Inflammatory macrophage (primary cell): ENCODE measurements around the gene KLF16.

Source experiments
- DNase-seq, 2 donors: peaks; one replicate each; pipeline ENCODE4 v3.0.0-alpha.2; 2020 to 2022

KLF16 gene

GRCh38 chr19:1866693-1867348, 3.4 kb upstream of the KLF16 start:
- no peak for DNase-seq

DNA sequence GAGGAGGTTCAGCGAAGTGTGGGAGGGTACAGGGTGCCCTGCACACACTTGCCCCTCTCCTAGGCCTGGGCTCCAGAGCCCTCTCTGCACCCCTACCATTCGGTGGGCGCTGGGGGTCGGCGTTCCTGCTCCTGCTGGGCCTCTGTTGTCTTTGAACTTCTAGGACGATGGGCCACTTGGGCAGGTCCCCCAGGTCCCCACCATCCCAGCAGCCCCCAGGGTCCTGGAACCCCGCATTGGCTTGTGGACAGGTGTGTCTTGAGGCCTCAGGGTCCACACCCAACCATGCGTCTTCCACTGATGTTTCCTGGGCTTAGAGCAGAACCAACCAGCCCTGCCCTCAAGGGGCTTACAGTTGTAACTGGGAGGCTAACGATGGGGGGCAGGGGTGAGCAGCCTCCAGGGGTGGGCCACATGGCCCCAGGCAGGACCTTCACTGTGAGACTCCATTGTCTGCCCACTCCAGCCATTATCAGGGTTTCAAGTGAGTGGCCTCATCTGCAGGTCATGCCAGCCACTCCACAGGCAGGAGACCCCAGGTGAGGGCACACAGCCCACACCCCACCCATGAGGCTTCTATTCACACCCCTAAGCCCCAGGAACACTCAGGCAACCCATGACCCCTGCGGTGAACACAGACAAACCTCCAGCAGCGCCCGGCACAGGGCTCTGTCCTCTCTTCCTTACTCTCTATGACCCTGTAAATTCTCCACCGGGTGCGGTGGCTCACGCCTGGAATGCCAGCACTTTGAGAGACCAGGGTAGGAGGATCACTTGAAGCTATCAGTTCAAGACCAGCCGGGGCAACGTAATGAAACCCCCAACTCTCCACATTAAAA, 2.0 kb upstream of the KLF16 start:
- no peak for DNase-seq

GRCh38 chr19:1864480-1865171, 1.2 kb upstream of the KLF16 start:
- DNase-seq: peak; percentile 71 to 78

DNA sequence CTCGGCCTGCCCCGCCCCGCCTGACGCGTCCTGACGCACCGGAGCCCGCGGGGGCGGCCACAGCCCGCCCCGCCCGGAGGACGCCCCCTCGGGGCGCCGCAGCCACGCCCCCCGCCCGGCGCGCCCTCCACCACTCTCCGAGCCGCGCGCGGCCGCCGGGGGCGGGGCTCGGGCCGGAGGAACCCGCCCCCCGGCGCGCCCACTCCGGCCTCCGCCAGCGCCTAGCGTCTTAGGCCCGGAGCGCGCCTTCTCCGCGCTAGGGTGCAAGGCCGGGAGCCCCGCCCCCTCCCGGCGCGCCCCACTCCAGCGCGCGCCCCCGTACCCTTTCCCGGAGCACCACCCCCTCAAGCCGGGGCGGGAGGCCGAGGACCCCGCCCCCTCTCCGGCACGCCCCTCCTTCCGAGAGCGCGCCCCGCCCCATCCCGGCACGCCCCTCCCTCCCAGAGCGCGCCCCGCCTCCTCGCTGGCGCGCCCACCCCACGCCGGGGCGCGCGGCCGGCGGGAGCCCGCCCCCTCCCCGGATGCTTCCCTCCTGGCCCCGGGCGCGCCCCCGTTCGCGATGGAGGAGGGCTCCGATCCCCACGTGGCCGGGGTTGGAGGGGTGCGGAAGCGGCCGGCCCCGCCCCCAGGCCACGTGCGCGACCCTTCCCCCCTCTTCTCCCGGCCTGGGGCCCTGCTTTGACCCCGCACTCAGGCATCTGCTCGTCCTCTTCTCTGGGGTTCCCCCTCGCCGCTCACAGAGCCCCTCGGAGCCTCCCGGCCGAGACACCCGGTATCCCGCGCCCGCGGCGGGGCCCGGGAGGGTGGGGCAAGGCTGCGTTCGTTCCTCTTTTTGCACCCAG, 480 bp upstream of the KLF16 start:
- DNase-seq: peak; percentile 92 to 96

GRCh38 chr19:1862424-1863327, 703 bp downstream of the KLF16 start:
- DNase-seq: peak in 1 of 2 donors; percentile 50

- DNase-seq: no peak
Observed at GRCh38 chr19:1862068-1862423, 1.3 kb downstream of the KLF16 start.

DNA sequence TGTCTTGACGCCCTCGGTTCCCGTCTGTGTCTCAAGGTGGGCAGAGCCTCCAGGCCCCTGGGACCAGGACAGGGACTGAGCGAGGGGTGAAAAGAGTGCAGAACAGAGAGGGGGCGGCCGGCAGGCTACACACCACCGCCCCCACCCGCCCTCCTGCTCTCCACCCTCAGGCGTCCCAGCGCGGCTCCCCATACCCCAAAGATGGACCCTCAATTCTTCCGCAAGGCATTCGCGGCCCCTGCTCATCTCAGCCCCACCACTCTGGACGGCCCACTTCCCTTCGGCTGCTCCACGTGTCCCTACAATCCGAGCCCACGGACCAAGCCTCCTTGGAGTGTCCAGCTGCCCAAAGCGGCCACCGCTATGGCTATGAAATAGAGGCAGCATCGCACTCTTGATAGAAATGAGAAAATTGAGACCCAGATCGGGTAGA, 1.8 kb downstream of the KLF16 start:
- DNase-seq: no peak

DNA sequence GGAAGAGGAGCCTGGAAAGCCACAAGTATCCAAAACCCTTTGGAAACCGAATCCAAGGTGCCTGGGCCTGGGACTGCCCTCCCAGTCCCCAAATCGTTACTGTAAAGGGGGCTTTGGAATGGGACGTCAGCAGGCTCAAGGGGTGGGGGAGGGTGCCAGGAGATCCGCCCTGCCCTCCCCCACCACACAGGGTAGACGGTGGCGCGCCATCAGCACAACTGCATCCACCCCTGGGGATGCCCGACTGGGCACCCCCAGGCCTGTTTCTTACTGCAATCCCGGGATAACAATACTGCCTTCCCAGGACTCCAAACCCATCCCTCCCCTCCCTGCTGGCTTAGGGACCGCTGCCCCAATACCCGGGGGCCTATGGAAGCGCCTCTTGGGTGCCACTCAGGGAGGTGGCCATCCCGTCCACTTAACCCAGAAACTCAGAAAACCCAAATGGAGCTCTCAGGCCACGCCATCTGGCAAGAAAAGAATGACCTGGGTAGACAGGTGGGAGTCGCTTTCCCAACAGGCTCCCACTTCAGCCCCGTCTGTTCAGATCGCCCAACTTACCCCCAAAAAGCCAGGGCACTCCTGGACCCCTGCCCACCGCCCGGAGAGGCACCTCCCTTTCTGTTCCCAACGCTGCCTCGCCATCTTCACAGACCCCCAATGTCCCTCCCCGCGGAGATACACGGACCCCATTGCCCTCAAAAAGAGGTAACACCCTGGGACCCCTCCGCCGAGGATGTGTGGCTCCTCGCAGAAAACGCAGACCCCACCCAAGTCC, 2.4 kb downstream of the KLF16 start:
- no peak for DNase-seq

GRCh38 chr19:1860042-1860775, 3.2 kb downstream of the KLF16 start:
- peak; percentile 35 to 75 for DNase-seq

DNA sequence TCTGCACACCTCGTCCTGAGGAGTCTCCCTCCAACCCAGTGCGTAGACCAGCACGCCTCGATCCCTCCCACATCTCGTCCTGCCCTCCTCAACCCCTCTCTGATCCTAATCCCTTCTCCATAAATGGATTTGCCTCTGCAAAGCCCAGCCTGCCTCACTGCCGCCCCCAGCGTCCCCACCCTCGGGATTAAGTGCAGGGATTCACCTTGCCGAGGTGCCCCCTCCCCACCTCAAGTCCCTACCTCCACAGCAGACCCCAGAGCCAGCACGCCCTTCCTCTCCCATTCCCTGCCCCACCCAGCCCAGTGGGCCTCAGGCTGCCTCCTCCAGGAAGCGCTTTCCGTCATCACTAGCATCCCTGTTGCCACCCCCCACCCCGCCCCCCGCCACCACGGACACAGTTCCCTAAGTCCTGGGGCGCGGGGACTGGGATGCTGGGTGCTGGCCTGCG, 4.0 kb downstream of the KLF16 start:
- DNase-seq: no peak

- DNase-seq: no peak
Observed at GRCh38 chr19:1858412-1859081, 4.8 kb downstream of the KLF16 start.

GRCh38 chr19:1857648-1858326, 5.6 kb downstream of the KLF16 start:
- peak; percentile 50 to 76 for DNase-seq

DNA sequence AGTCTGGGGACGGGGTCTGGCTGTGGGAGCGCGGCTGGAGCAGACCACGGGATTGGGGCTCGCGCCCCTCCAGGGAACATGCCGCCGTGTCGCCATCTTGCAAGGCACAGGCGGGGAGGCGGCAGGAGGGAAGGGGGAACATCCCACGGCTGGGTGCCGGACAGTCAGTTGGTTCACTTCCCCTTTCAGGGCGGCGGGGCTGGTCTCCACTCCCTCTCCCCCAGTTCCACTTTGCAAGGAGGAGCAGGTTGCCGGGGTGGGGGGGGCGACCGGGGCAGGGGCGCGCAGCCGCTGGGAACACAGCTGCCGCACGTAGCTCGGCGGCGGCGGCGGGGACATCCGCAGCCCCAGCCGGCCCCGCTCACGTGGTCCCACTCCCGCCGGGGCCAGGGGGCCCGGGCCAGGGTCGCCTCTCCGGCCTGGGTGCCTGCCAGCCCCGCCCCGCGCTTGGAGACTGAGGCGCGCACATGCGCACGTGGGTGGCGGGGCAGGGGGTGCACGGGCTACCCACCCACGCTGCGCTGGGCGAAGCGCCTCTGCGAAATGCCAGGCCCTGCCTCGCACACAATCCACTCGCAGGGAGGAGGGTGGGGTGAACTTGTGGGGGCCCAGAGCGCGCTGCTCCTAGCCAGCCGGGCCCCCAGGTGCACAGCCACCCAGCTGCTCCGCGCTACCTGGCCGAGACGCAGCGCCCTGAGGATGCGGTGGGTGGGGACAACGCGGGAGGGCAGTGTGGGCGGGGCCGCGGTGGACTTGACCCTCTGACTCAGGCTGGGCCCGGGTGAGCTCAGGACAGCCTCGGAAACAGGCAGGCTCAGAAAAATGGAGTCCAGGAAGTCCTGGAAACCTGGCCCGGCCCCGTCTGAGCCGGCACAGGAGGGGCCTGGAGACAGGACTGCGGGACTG, 6.4 kb downstream of the KLF16 start:
- peak; percentile 91 to 92 for DNase-seq

GRCh38 chr19:1856345-1856697, 7.1 kb downstream of the KLF16 start:
- DNase-seq: no peak

DNA sequence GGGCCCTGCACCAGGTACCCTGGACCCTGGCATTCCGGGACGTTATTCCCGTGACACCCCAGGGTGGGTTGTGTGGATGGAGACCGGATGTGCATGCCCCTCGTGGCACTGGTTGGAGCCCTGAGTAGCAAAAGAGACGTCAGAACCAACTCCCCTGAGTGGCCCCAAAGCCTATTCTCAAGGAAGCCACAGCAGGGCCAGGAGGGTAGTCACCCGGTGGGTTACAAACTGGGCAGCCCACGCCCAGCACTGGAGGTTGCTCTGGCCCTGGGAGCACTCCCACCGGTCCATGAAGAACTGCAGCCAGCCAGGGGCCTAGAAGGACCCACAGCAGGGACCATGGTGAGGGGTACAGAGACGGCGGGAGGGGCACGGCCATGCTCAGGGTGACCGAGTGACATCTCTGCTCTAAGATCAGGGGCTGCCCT, 7.5 kb downstream of the KLF16 start:
- DNase-seq: peak; percentile 45 to 73

DNA sequence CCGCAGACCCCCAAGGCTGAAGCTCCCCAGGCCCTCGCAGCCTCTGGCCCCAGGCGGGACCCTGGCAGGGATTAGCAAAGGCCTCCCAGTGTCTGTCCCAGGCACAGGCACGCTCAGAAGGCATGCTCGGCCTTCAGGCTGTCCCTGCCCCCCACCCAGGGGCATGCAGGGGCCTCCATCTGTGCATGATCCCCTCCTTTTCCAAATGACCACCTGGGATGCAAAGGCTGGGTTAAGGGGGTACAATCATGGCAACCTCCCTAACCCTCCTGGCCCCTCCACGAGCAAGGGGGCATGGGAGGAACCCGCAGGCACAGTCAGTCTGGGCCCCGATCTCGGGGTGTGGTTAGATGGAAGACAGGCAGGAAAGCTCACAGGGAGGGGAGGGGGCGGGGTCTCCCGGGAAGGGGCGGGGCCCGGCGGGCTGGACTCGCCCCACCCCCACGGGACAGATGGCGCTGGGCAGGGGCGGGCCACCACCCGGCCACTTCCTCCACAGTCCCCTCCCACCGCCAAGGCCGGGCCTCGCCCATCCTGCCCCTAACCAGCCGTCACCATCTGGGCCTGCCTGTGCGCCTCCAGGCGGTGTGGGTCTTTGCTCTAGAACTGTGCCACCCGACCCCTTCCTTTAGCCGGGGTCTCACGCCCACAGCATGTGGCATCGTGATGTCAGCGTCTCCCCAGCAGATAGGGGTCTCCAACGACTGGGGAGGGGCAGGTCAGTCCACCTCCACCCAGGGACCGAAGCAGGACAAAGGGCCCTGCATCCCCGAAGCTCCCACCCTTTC, 8.1 kb downstream of the KLF16 start:
- peak; percentile 93 to 96 for DNase-seq

GRCh38 chr19:1854542-1855039, 8.8 kb downstream of the KLF16 start:
- DNase-seq: no peak
